GM18517 (cell line): Measurements from ENCODE around the gene SLCO1B1.
A peak's percentile ranks its signal among the peaks of the same experiment; 100 is the strongest.
"Not testable (repeated sequence)": the region's sequence is repeated elsewhere in the genome, so short reads cannot be mapped to it uniquely, and the experiment has no call there.

Experiments
- ATAC-seq: cut with Tn5 transposase; IDR thresholded peaks from one replicate; pipeline ENCODE4 v1.9.1; 2021; ENCODE audit warnings: mild to moderate bottlenecking, moderate library complexity; ENCODE audit not compliant: unreplicated experiment

Gene SLCO1B1, protein sequence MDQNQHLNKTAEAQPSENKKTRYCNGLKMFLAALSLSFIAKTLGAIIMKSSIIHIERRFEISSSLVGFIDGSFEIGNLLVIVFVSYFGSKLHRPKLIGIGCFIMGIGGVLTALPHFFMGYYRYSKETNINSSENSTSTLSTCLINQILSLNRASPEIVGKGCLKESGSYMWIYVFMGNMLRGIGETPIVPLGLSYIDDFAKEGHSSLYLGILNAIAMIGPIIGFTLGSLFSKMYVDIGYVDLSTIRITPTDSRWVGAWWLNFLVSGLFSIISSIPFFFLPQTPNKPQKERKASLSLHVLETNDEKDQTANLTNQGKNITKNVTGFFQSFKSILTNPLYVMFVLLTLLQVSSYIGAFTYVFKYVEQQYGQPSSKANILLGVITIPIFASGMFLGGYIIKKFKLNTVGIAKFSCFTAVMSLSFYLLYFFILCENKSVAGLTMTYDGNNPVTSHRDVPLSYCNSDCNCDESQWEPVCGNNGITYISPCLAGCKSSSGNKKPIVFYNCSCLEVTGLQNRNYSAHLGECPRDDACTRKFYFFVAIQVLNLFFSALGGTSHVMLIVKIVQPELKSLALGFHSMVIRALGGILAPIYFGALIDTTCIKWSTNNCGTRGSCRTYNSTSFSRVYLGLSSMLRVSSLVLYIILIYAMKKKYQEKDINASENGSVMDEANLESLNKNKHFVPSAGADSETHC

DNA sequence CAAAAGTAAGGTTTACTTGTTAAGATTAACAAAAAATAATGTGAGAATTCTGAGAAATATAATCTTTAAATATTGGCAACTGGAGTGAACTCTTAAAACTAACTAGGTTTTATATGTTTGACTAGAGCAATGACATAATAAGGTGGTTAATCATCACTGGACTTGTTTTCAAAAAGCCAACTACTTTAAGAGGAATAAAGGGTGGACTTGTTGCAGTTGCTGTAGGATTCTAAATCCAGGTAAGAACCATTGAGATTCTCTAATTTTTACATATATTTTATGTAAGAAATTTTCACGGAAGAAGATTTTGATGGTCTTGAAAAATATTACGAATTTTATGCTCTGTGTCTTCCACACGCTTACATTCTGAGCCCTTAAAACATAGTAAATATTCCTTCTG is at the start of gene SLCO1B1:
SLCO1B1 (plus strand) TSS at position 197 of the 400 bp plus-strand sequence. CDS start 10,381 bp downstream, outside the sequence.
- ATAC-seq: no peak

DNA sequence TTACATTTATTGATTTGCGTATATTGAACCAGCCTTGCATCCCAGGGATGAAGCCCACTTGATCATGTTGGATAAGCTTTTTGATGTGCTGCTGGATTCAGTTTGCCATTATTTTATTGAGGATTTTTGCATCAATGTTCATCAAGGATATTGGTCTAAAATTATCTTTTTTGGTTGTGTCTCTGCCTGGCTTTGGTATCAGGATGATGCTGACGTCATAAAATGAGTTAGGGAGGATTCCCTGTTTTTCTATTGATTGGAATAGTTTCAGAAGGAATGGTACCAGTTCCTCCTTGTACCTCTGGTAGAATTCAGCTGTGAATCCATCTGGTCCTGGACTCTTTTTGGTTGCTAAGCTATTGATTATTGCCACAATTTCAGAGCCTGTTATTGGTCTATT is 46.2 kb upstream of the SLCO1B1 start:
- ATAC-seq: not testable (repeated sequence)

DNA sequence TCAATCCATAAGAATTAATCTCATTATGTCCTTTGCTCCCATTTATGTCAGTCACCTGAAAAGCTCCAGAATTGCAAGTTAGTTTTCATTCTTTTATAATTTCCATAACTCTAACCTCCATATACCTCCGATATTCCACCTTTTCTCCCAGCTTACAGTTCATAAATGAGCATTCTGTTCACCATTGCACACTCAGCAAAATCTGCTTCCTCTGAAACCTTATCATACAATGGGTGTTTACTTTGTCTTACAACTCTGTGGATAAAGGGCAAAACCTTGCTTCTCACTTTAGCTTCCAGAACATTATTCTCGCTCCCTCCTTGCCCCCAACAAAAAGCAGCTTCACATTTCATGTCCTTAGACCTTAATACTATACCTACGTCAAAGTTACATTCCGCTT is 19.3 kb upstream of the SLCO1B1 start:
- ATAC-seq: no peak

DNA sequence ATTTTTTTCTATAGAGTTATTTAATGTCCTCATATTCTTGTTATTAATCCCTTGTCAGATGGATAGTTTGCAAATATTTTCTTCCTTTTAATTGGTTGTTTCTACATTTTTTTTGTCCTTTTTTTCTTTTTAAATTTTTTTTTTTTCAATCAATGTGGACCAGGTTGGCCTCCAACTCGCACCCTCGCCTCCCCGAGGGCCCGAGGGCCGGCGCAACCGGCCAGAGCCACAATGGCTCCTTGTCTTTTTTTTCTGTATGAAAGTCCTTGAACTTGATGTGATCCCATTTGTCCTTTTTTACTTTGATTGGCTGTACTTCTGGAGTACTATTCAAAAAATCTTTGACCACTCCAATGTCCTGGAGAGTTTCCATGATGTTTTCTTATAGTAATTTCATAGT is 17.7 kb upstream of the SLCO1B1 start:
- no peak for ATAC-seq

DNA sequence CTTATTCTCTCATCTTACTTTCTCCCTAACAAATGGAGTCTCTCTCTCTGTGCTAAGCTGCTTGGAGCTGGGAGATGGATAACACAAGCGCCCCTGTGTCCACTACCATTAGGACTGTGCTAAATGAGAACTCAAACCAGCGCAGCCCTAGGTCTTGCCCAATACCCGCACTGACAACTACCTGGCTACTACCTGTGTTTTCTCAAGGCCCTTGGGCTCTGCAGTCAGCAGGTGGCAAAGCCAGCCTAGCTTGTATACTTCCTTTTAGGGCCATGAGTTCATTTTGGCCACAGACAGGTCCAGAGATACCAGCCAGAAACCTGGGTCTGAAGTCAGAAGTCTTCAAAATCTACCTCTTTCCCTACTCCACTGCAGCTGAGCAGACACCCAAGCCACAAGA is 13.0 kb upstream of the SLCO1B1 start:
- no peak for ATAC-seq

DNA sequence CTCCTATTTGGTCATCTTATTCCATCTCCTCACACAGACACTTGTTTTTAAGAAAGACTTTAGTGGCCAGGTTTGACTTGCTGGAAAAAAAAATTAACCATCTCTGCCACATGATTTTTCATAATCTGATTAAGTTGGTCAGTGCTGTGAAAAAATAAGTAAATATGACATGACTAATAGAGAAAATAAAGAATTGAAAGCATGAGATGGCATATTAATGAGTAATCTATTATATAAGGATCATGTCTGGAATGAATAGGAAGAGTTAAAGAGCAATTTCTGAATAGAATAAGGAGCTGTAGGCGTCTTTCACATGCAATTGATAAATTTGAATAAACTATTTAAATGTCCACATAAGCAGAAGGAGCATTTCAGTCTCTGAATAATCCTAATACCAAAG is 12.2 kb upstream of the SLCO1B1 start:
- no peak for ATAC-seq

DNA sequence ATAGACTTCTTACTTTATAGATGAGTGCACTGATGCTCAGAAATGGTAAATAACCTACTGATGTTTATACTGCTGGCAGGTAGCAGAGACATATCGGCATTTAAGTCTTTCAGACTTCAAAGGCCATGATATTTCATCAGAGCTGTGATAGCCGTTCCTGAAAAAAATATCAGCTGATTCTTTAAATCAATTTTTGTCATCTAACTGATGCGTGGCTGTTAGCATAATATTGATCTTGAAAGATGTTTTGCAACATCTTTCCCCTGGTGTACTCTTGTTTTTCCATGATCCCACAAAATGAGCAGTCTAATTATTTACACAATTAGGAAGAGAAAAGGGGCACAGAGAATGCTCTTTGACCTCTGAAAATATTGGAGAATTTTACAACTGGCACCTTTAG is 1.6 kb upstream of the SLCO1B1 start:
- ATAC-seq: no peak

DNA sequence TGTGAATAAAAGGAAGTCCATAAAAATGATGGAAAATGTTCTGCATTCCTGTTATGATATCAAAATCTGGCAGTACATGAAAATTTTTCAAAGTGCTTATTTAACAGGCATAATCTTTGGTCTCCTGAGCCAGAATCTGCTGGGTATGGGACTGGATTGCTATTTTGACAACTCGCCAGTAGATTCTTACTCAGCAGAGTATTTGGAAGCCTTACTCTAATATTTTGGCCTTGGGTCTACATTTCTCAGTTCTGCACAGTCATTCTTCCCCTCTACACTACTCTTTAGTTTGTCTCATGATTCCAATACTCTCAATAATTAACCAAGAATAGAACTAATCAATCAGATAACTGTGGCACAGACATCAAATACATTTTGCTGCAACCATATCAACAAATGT is 1.1 kb upstream of the SLCO1B1 start:
- no peak for ATAC-seq

DNA sequence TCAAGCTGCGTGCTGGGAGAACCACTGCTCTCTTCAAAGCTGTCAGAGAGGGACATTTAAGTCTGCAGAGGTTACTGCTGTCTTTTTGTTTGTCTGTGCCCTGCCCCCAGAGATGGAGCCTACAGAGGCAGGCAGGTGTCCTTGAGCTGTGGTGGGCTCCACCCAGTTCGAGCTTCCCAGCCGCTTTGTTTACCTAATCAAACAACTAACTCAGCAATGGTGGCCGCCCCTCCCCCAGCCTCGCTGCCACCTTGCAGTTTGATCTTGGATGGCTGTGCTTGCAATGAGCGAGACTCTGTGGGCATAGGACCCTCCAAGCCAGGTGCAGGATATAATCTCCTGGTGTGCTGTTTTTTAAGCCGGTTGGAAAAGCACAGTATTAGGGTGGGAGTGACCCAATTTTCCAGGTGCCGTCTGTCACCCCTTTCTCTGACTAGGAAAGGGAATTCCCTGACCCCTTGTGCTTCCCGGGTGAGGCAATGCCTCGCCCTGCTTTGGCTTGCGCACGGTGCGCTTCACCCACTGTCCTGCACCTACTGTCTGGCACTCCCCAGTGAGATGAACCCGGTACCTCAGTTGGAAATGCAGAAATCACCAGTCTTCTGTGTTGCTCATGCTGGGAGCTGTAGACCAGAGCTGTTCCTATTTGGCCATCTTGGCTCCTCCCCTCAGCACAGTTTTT is 6.5 kb downstream of the SLCO1B1 start:
- ATAC-seq: not testable (repeated sequence)

DNA sequence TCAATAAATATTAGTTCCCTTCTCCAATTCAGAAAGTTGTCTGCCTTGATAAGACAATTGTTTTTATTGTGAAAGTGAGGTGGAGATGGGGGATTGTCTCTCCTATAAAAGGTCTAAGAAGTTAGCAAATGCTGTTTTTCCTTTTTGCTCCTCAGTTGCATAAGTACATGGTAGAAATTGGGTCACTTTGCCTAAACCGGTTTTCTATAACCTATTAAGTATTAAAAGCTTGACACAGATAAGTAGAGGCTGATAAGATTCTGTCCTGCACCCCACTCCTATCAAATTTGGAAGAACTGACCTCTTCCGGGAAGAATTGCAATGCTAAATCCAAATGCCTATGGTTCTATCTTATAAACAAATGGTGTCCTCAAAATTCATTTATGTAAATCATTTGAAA is 7.0 kb downstream of the SLCO1B1 start:
- no peak for ATAC-seq

DNA sequence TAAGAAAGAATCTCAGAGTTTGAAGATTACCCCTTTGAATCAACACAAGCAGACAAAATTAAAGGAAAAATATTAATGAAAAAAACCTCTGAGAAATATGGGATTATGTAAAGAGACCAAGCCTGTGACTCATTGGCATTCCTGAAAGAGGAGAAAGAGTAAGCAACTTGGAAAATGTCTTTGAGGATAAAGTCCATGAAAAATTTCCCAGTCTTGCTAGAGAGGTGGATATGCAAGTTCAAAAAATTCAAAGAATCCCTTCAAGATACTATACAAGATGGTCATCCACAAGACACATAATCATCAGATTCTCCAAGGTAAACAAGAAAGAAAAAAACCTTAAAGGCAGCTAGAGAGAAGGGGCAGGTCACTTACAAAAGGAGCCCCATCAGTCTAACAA is 13.3 kb downstream of the SLCO1B1 start:
- ATAC-seq: no peak

DNA sequence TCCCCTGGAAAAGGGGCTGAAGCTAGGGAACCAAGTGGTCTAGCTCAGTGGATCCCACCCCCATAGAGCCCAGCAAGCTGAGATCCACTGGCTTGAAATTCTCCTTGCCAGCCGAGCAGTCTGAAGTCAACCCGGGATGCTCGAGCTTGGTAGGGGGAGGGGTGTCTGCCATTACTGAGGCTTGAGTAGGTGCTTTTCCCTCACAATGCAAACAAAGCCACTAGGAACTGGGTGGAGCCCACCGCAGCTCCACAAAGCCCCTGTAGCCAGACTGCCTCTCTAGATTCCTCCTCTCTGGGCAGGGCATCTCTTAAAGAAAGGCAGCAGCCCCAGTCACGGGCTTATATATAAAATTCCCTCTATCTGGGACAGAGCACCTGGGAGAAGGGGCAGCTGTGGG is 18.9 kb downstream of the SLCO1B1 start:
- not testable (repeated sequence) for ATAC-seq

DNA sequence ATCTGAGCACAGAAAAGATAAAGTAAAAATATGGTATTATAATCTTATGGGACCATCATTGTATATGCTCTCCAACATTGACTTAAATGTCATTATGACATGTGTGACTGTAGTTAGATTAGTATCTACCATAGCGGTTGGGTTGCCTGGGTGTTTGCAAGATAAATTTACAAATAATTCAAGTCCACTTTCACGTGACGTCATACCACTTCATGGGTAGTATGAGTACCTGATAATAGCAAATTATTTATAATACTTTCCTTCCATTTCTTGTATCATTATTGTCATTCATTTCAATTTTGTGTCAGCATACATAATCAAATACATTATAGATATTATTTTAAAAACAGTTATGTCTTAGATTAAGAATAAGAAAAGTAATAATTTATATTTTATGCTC is 20.2 kb downstream of the SLCO1B1 start:
- ATAC-seq: no peak

DNA sequence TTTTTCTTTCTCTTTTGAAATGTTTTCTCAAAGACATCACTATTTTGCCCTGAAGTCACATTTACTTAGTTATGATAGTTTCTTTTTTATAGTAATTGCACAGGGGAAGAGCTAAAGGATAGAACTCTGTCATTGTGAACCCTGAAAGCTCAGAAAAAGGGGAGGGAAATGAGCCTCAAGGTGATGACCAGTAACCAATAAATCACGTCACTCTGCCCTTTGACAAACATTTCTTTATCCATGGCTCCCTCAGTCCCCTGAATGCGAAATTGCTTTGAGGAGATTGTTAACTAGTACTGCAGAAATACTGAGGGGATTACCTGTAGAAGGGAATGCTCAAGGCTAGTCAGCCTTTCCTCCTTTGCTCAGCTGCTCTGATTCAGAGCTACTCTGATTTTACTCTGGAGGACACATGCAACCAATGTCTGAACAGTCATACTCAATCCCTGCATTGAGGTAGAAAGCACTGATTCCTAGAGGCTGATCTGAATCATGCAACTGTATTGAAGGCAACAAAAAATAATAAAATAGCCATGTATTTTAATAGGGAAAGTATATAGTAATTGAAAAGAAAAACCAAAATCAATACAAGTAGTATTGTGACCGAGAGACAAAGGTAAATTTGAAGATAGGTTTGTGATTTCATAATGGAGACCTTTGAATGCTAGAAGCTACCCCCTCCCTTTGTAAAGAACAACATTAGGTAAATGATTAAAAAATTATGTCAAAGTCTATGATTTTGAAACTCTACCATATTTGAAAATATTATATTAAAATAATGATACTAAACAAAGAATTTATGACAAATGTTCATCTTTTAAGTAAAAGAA is 24.7 kb downstream of the SLCO1B1 start:
- no peak for ATAC-seq

DNA sequence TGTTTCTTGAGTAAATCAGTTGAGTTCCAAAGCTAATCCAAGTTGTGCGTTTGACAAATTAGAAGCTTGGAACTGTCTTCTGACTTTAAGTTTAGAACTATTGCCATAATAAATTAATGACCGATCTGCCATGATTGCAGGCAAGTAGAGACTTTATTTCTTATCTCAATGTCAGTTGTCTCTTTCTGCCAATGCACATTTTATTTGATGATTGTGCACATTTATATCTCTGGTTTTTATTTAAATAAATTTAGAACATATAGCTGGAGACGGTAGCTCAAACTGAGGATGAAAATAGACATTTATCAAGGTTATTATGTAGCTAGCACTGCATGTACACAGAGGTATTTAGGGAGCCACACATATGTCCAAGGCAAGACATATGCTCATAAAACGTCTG is 34.1 kb downstream of the SLCO1B1 start:
- no peak for ATAC-seq

DNA sequence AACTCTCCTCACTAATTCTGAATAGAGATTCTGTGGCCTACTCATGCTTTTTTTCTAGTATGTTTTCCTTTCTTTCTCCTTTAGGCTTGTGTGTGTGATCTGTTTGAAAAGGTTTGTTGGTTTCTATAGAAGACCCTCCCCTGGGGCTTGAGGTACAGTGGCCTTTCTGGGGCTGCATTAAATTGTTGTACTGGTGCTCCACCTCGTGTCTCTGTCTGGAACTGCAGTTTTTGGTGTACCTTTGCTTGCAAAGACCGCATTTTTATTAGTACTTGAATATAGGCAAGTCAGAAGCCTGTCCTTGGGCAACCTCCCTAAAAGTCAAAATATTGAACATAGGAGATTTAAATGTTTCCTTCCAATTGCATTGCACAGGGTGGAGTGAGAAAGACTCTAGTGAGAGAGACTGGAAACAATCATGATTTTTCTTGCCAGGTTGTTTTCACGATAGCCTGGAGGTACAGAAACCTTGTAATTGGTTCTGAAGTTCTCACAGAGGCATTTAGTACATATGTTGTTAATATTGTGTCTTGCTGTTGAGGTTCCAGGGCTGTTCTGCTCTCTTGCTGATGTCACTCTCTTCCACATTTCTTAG is 39.0 kb downstream of the SLCO1B1 start:
- ATAC-seq: peak; percentile 75

DNA sequence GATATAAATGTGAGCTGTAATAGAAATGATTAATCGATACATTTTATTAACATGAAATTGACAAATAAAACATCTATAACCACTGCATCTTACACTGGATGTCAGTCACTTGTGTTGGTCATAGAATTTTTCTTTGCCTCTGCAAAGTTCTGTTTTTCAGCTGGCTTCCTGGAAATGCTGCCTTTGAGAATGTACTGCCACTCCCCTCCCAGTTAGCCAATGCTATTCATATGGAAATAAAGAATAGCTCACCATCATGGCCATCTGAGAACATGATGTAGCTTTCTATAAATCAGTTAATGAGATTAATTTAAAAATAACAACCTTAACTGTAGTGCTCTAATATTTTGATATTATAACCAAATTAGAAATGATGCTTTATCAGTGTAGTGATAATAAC is 41.1 kb downstream of the SLCO1B1 start:
- no peak for ATAC-seq

DNA sequence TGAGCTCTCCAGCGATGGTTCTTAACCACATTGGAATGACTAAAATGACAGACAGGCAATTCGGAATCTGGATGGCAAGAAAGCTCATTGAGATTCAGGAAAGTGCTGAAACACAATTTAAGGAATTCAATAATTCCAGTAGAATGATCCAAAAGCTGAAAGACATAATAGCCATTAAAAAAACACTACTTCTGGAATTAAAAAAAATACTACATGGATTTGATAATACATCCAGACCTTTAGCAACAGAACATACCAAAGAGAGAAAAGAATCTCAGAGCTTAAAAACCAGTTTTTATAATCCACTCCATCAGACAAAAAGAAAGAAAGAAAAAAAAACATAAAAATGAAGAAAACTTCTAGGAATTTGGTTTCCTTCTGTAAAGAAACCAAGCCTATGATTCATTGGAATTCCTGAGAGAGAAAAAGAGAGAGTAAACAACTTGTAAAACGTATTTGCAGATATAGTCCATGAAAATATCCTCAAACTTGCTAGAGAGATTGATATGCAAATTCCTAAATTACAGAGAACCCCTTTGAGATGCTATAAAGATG is 52.8 kb downstream of the SLCO1B1 start:
- no peak for ATAC-seq

DNA sequence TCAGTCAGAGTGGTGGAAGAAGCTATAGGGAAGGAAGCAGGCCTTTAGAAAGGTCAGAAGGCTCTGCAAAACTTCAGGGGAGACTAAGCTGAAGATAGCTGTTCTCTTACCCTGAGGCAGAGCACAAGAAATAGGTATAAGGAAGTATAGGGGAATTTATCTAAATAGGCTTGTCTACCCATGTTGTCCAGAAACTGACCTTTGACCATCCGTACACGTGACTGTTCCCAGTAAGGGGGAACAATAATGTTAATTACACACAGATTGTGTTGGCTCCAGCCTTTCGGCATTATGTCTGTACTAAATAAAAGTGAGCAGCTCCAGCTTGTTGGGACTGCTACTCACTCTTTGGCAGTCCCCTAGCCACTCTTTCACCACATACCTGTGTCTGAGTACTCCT is 59.0 kb downstream of the SLCO1B1 start:
- ATAC-seq: no peak

DNA sequence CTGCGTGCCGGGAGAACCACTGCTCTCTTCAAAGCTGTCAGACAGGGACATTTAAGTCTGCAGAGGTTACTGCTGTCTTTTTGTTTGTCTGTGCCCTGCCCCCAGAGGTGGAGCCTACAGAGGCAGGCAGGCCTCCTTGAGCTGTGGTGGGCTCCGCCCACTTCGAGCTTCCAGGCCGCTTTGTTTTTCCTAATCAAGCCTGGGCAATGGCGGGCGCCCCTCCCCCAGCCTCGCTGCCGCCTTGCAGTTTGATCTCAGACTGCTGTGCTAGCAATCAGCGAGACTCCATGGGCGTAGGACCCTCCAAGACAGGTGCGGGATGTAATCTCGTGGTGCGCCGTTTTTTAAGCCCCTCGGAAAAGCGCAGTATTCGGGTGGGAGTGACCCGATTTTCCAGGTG is 83.4 kb downstream of the SLCO1B1 start:
- ATAC-seq: not testable (repeated sequence)
